CD14-positive monocyte (primary cell): ENCODE data around the gene PNMA8C. TPM values are rescaled to one million over a fixed set of nuclear protein-coding genes. Genes with fewer than 3 reads are reported as not detected.
A peak's percentile ranks its signal among the peaks of the same experiment; 100 is the strongest.

ENCODE experiments used
- DNase-seq, 3 donors: peaks; one replicate each; pipeline ENCODE4 v3.0.0-alpha.2; 2011 to 2022
- H2AFZ ChIP-seq: 2 replicates; pipeline ENCODE4 v1.6.0; 2012; ENCODE audit warnings: mild to moderate bottlenecking, low read depth, low read length, inconsistent platforms; ENCODE audit not compliant: insufficient read depth, poor library complexity, severe bottlenecking
- H3K27ac ChIP-seq, 2 donors: 1 replicate in 1 of 2; 2 replicates in 1 of 2; pipeline ENCODE4 v1.5.1; 2012 to 2013; ENCODE audit warnings: low read length in 2 of 2, control low read depth in 1 of 2, inconsistent platforms in 1 of 2, low read depth in 1 of 2, mild to moderate bottlenecking in 1 of 2
- H3K27me3 ChIP-seq, 2 donors: one replicate each; pipeline versions ENCODE4 v1.6.0 to v1.6.1; 2011 to 2013; ENCODE audit warnings: low read length in 2 of 2; ENCODE audit not compliant: control insufficient read depth in 2 of 2, insufficient read depth in 2 of 2
- H3K36me3 ChIP-seq, 2 donors: replicated peaks in 1 of 2; 1 replicate in 1 of 2; 2 replicates in 1 of 2; pipeline versions ENCODE4 v1.5.1 to v1.6.1; 2012 to 2013; ENCODE audit warnings: low read length in 2 of 2, control low read depth in 1 of 2, inconsistent platforms in 1 of 2, mild to moderate bottlenecking in 1 of 2; ENCODE audit not compliant: insufficient read depth in 2 of 2, control insufficient read depth in 1 of 2
- H3K4me1 ChIP-seq, 2 donors: 1 replicate in 1 of 2; 2 replicates in 1 of 2; pipeline versions ENCODE4 v1.5.1 to v1.6.1; 2012 to 2013; ENCODE audit warnings: low read length in 2 of 2, control low read depth in 1 of 2, inconsistent platforms in 1 of 2, mild to moderate bottlenecking in 1 of 2, moderate library complexity in 1 of 2; ENCODE audit not compliant: insufficient read depth in 2 of 2, control insufficient read depth in 1 of 2
- H3K4me2 ChIP-seq: replicated peaks from 2 replicates; pipeline ENCODE3; 2012; ENCODE audit warnings: low read length, moderate library complexity, mild to moderate bottlenecking; ENCODE audit not compliant: poor library complexity, severe bottlenecking; ENCODE audit errors: extremely low read depth
- H3K4me3 ChIP-seq, 3 experiments: fragments of 200-600 bp in 1 of 3; sonication (generic) in 1 of 3; replicated peaks in 1 of 3; 1 replicate in 2 of 3; 2 replicates in 1 of 3; pipeline ENCODE4 v1.5.1; 2011 to 2013; ENCODE audit warnings: low read length in 3 of 3, mild to moderate bottlenecking in 3 of 3, control low read depth in 2 of 3, low read depth in 2 of 3, inconsistent platforms in 1 of 3, moderate library complexity in 1 of 3
- H3K79me2 ChIP-seq: 2 replicates; pipeline ENCODE4 v1.6.0; 2012; ENCODE audit warnings: mild to moderate bottlenecking, control low read depth, inconsistent platforms, low read length, moderate library complexity; ENCODE audit not compliant: insufficient read depth
- H3K9ac ChIP-seq: 2 replicates; pipeline ENCODE4 v1.6.0; 2017; ENCODE audit warnings: low read length, mild to moderate bottlenecking; ENCODE audit not compliant: insufficient read depth, poor library complexity, severe bottlenecking
- H3K9me3 ChIP-seq, 2 donors: replicated peaks in 1 of 2; 1 replicate in 1 of 2; 2 replicates in 1 of 2; pipeline versions ENCODE4 v1.5.1 to v1.6.1; 2012 to 2013; ENCODE audit warnings: low read length in 2 of 2, control low read depth in 1 of 2; ENCODE audit not compliant: control insufficient read depth in 1 of 2, insufficient read depth in 1 of 2
- H4K20me1 ChIP-seq: 2 replicates; pipeline ENCODE4 v1.6.0; 2012; ENCODE audit warnings: mild to moderate bottlenecking, low read length, control low read depth, moderate library complexity; ENCODE audit not compliant: insufficient read depth
- H3K27ac Mint-ChIP-seq, 7 donors: one replicate each; pipeline ENCODE4 v1.8.0; 2020; ENCODE audit warnings: mild to moderate bottlenecking in 7 of 7, mixed read lengths in 7 of 7, moderate library complexity in 6 of 7, inconsistent platforms in 2 of 7
- H3K27me3 Mint-ChIP-seq, 3 donors: one replicate each; pipeline ENCODE4 v1.8.0; 2021 to 2022; ENCODE audit warnings: low read depth in 3 of 3, mild to moderate bottlenecking in 3 of 3, mixed read lengths in 3 of 3, moderate library complexity in 3 of 3, inconsistent platforms in 1 of 3
- H3K36me3 Mint-ChIP-seq, 2 donors: one replicate each; pipeline ENCODE4 v1.8.0; 2020; ENCODE audit warnings: mixed read lengths in 2 of 2, inconsistent platforms in 1 of 2, mild to moderate bottlenecking in 1 of 2
- H3K4me1 Mint-ChIP-seq: one replicate; pipeline ENCODE4 v1.8.0; 2020; ENCODE audit warnings: mild to moderate bottlenecking, mixed read lengths
- H3K4me3 Mint-ChIP-seq, 2 donors: one replicate each; pipeline ENCODE4 v1.8.0; 2020; ENCODE audit warnings: mild to moderate bottlenecking in 2 of 2, mixed read lengths in 2 of 2, moderate library complexity in 1 of 2
- H3K9me3 Mint-ChIP-seq, 7 donors: one replicate each; pipeline ENCODE4 v1.8.0; 2020 to 2022; ENCODE audit warnings: mixed read lengths in 7 of 7, mild to moderate bottlenecking in 6 of 7, moderate library complexity in 6 of 7, inconsistent platforms in 2 of 7
- CTCF ChIP-seq: fragments of 200-600 bp; IDR thresholded peaks from one replicate; pipeline ENCODE4 v1.8.0; 2022; ENCODE audit warnings: antibody characterized with exemption, mild to moderate bottlenecking
- WGBS: methylation state at CpG from one replicate; pipeline ENCODE4 v1.1.5; 2013; ENCODE audit warnings: missing lambda C conversion rate; ENCODE audit not compliant: insufficient coverage; 5-methylcytosine and 5-hydroxymethylcytosine counted together
- intact Hi-C, 2 donors: fragments of 100-400 bp; cut with micrococcal nuclease; formaldehyde crosslinking; loops; one replicate each; pipeline versions ENCODE4 v1.15.0 to v1.15.1; 2023
- polyA plus RNA-seq, 3 donors: library from polyadenylated mRNA; depleted of rRNA in 1 of 3; unstranded in 2 of 3; stranded (reverse) in 1 of 3; fragments of 300-500 nt in 2 of 3; fragments of >200 nt in 1 of 3; fragmentation: Illumina TruSeq in 2 of 3; gene quantifications; 1 replicate in 2 of 3; 2 replicates in 1 of 3; pipeline ENCODE4 v1.2.3, GENCODE V29; 2012 to 2021

PNMA8C gene
- polyA plus RNA-seq, 3 donors, result not detected

- Mint-ChIP-seq H3K9me3 (peaks cover 0 to 2% (median 0%) of the 10 kb centered on the region in 7 donors), H3K4me1 (no peaks in the 10 kb centered on the region), H3K27me3 (peaks cover 14 to 36% (median 15%) of the 10 kb centered on the region in 3 donors), H3K27ac (no peak overlapping the region), H3K36me3 (no peaks in the 10 kb centered on the region), H3K4me3 (no peak overlapping the region)
- Histone ChIP-seq H3K9me3 (no peaks in the 10 kb centered on the region), H3K79me2 (no peaks in the 10 kb centered on the region), H3K4me1 (no peaks in the 10 kb centered on the region), H3K36me3 (no peaks in the 10 kb centered on the region), H3K9ac (no peak overlapping the region), H2AFZ (no peak overlapping the region), H3K4me2 (no peak overlapping the region), H4K20me1 (no peaks in the 10 kb centered on the region), H3K4me3 (no peak overlapping the region), H3K27me3 (no peaks in the 10 kb centered on the region), H3K27ac (no peak overlapping the region)
- intact Hi-C loops, result no loop called here
- TF ChIP-seq CTCF, result no peak
- DNase-seq, result no peak
- 100% methylated on average over 1 of the region's 2 CpGs for WGBS
Observed at GRCh38 chr19:46461537-46461936, 32.8 kb upstream of the PNMA8C start.

GRCh38 chr19:46460981-46461380 lies 32.2 kb upstream of the PNMA8C start:
- H3K4me3 Mint-ChIP-seq, result no peak overlapping the region

More at GRCh38 chr19:46460981-46461380, 32.2 kb upstream of the PNMA8C start:
- Histone ChIP-seq H2AFZ (no peak overlapping the region), H3K27me3 (no peaks in the 10 kb centered on the region), H3K36me3 (no peaks in the 10 kb centered on the region), H4K20me1 (no peaks in the 10 kb centered on the region), H3K27ac (no peak overlapping the region), H3K9ac (no peak overlapping the region), H3K79me2 (no peaks in the 10 kb centered on the region), H3K9me3 (no peaks in the 10 kb centered on the region), H3K4me1 (no peaks in the 10 kb centered on the region), H3K4me2 (no peak overlapping the region), H3K4me3 (no peak overlapping the region)
- H3K9me3 Mint-ChIP-seq, result peaks cover 0 to 2% (median 0%) of the 10 kb centered on the region in 7 donors
- no peaks in the 10 kb centered on the region for H3K36me3 Mint-ChIP-seq
- H3K4me1 Mint-ChIP-seq, result no peaks in the 10 kb centered on the region
- H3K27ac Mint-ChIP-seq, result peak overlapping the region in 1 of 7 donors; percentile 58
- no peak for DNase-seq
- no peak for TF ChIP-seq CTCF
- intact Hi-C loops, result no loop called here
- WGBS, result 92% methylated on average over 1 of the region's 1 CpG
- peaks cover 14 to 39% (median 18%) of the 10 kb centered on the region in 3 donors for H3K27me3 Mint-ChIP-seq
